Endothelial cell of umbilical vein (primary cell): ENCODE data around the gene LOXHD1. TPM values are rescaled to one million over a fixed set of nuclear protein-coding genes. Genes with fewer than 3 reads are reported as not detected.

Experiments
- BruUV-seq: library from RNA; stranded (reverse); fragments of 400-500 nt; replicated peaks from 2 replicates; lab custom pipeline; 2021; lab: Mats Ljungman, UMichigan
- CTCF ChIA-PET: fragments of 300-600, 350-600 bp; sonication (Branson Sonifier 250); formaldehyde crosslinking; loops from one replicate; lab custom pipeline; 2021; ENCODE audit warnings: antibody characterized with exemption, inconsistent platforms; lab: Charles Lee
- POLR2A ChIA-PET: fragments of 300-600, 350-600 bp; sonication (Branson Sonifier 250); formaldehyde crosslinking; loops from one replicate; lab custom pipeline; 2021; ENCODE audit warnings: antibody characterized with exemption, inconsistent platforms; lab: Charles Lee
- DNase-seq: peaks from one replicate; pipeline ENCODE4 v3.0.0-alpha.2; 2011; ENCODE audit warnings: low read depth, low spot score
- FAIRE-seq: peaks from 2 replicates; lab custom pipeline; 2011; peaks lifted over from hg19 to GRCh38; lab: Jason Lieb, UNC
- H2AFZ ChIP-seq: 2 replicates; pipeline ENCODE4 v1.6.0; 2012; ENCODE audit warnings: low read depth, low read length, control low read depth, inconsistent platforms
- H3K27ac ChIP-seq: 2 replicates; pipeline ENCODE4 v1.5.1; 2011; ENCODE audit warnings: low read depth, mild to moderate bottlenecking, control low read depth, low read length, moderate library complexity; ENCODE audit not compliant: insufficient read depth
- H3K27me3 ChIP-seq, 2 experiments: 2 replicates each; pipeline versions ENCODE4 v1.6.0 to v1.6.1; 2011; ENCODE audit warnings: low read length in 2 of 2, mixed read lengths in 1 of 2; ENCODE audit not compliant: control insufficient read depth in 2 of 2, insufficient read depth in 2 of 2
- H3K36me3 ChIP-seq, 2 experiments: 2 replicates in 1 of 2; 3 replicates in 1 of 2; pipeline ENCODE4 v1.5.1; 2011; ENCODE audit warnings: low read length in 2 of 2, mild to moderate bottlenecking in 1 of 2, moderate library complexity in 1 of 2; ENCODE audit not compliant: control insufficient read depth in 2 of 2, insufficient read depth in 2 of 2; ENCODE audit errors: extremely low read depth in 1 of 2
- H3K4me1 ChIP-seq: 3 replicates; pipeline ENCODE4 v1.5.1; 2011; ENCODE audit warnings: mild to moderate bottlenecking, low read length; ENCODE audit not compliant: control insufficient read depth, insufficient read depth; ENCODE audit errors: extremely low read depth
- H3K4me2 ChIP-seq: 2 replicates; pipeline ENCODE4 v1.6.1; 2011; ENCODE audit warnings: low read length, control low read depth, mixed read lengths; ENCODE audit not compliant: insufficient read depth
- H3K4me3 ChIP-seq, 3 experiments: fragments of 200-600 bp in 1 of 3; sonication (generic), shearing (Covaris generic) in 1 of 3; replicated peaks in 1 of 3; 2 replicates each; pipeline ENCODE4 v1.5.1; 2011 to 2016; ENCODE audit warnings: control low read depth in 3 of 3, low read length in 3 of 3, mild to moderate bottlenecking in 2 of 3, inconsistent platforms in 1 of 3, low read depth in 1 of 3, moderate library complexity in 1 of 3; ENCODE audit not compliant: insufficient read depth in 1 of 3
- H3K79me2 ChIP-seq: 2 replicates; pipeline ENCODE4 v1.6.0; 2012; ENCODE audit warnings: low read length, inconsistent platforms; ENCODE audit not compliant: control insufficient read depth, insufficient read depth
- H3K9ac ChIP-seq: replicated peaks from 2 replicates; pipeline ENCODE3; 2011; ENCODE audit warnings: low read length, control low read depth; ENCODE audit not compliant: insufficient read depth; ENCODE audit errors: extremely low read depth
- H3K9me1 ChIP-seq: replicated peaks from 3 replicates; pipeline ENCODE4 v1.6.0; 2011; ENCODE audit warnings: mild to moderate bottlenecking, low read length; ENCODE audit not compliant: control insufficient read depth, insufficient read depth; ENCODE audit errors: extremely low read depth
- H3K9me3 ChIP-seq: replicated peaks from 2 replicates; pipeline ENCODE4 v1.5.1; 2012; ENCODE audit warnings: low read length, inconsistent platforms; ENCODE audit not compliant: control insufficient read depth, insufficient read depth
- H4K20me1 ChIP-seq: replicated peaks from 2 replicates; pipeline ENCODE3; 2011; ENCODE audit warnings: mild to moderate bottlenecking, low read length; ENCODE audit not compliant: control insufficient read depth, insufficient read depth; ENCODE audit errors: extremely low read depth
- CTCF ChIP-seq, 2 donors: IDR thresholded peaks; 1 replicate in 1 of 2; 2 replicates in 1 of 2; pipeline ENCODE4 v1.5.1; 2011; ENCODE audit warnings: low read length in 2 of 2, mild to moderate bottlenecking in 2 of 2, moderate library complexity in 2 of 2, control low read depth in 1 of 2, inconsistent platforms in 1 of 2, low read depth in 1 of 2; ENCODE audit not compliant: insufficient read depth in 1 of 2; ENCODE audit errors: extremely low read depth in 1 of 2
- EZH2 ChIP-seq: IDR thresholded peaks from 2 replicates; pipeline ENCODE4 v1.6.1; 2012; ENCODE audit warnings: borderline replicate concordance, low read depth, mild to moderate bottlenecking, moderate library complexity, low read length, inconsistent platforms; ENCODE audit not compliant: severe bottlenecking
- GATA2 ChIP-seq: IDR thresholded peaks from 2 replicates; pipeline ENCODE4 v1.7.0; 2011; ENCODE audit warnings: low read depth, mild to moderate bottlenecking, moderate library complexity, mixed read lengths, low read length; ENCODE audit not compliant: insufficient read length, insufficient read depth
- JUN ChIP-seq: IDR thresholded peaks from 2 replicates; pipeline ENCODE4 v1.6.1; 2011; ENCODE audit warnings: borderline replicate concordance, low read depth; ENCODE audit not compliant: insufficient read length, insufficient read depth
- MYC ChIP-seq: IDR thresholded peaks from one replicate; pipeline ENCODE4 v1.6.1; 2011; ENCODE audit warnings: mild to moderate bottlenecking, low read depth, low read length
- dilution Hi-C: fragments of 300-500 bp; cut with MboI; formaldehyde crosslinking; loops from one replicate; pipeline ENCODE4 v1.15.0; 2019; ENCODE audit warnings: low sequenced_read_pairs; ENCODE audit not compliant: extremely low pct_ligation_motif_present
- intact Hi-C: fragments of 100-400 bp; cut with micrococcal nuclease; formaldehyde crosslinking; loops from one replicate; pipeline ENCODE4 v1.10.0; 2022
- polyA plus RNA-seq, 4 experiments: library from polyadenylated mRNA; depleted of rRNA in 3 of 4; stranded (reverse) in 3 of 4; unstranded in 1 of 4; fragments of >200 nt; gene quantifications; 2 replicates each; pipeline versions ENCODE4 v1.2.1 to v1.2.3, GENCODE V29; 2011 to 2012; ENCODE audit warnings: missing spikeins in 1 of 4
- total RNA-seq: library from RNA; stranded (reverse); gene quantifications from 2 replicates; pipeline ENCODE4 v1.2.3, GENCODE V29; 2021

Gene LOXHD1
- total and polyA plus RNA-seq, 2 donors (not counting 3 experiments of a cell fraction or from before 2014, with no cell fraction given): not detected

GRCh38 chr18:46646468-46646867, 10.6 kb downstream of the LOXHD1 start:
- Histone ChIP-seq H3K9me3 (no peaks in the 10 kb centered on the region), H3K4me2 (no peak overlapping the region), H3K9me1 (no peaks in the 10 kb centered on the region), H3K27me3 (peaks cover 0 to 4% of the 10 kb centered on the region in 2 experiments), H3K36me3 (no peaks in the 10 kb centered on the region), H3K79me2 (no peaks in the 10 kb centered on the region), H4K20me1 (no peaks in the 10 kb centered on the region), H3K27ac (no peak overlapping the region), H2AFZ (no peak overlapping the region), H3K9ac (no peak overlapping the region), H3K4me1 (no peaks in the 10 kb centered on the region), H3K4me3 (no peak overlapping the region)
- CTCF ChIA-PET: interaction anchor here (1.0 to 1.6 kb wide), 2 partner anchors 11 to 365 kb away, joined by 3 to 11 read pairs; partner anchors contain the start of gene LOXHD1
- dilution Hi-C loops: no loop called here
- no peak for FAIRE-seq
- intact Hi-C loops: no loop called here
- DNase-seq: no peak
- POLR2A ChIA-PET: no interaction called here
- no peak for TF ChIP-seq GATA2
- TF ChIP-seq JUN: no peak
- TF ChIP-seq EZH2: no peak
- BruUV-seq: no TSS peak

- BruUV-seq: no TSS peak
- ChIA-PET POLR2A (no interaction called here), CTCF (interaction anchor here (0.6 to 2.3 kb wide), 4 partner anchors 15 to 1982 kb away, joined by 3 to 16 read pairs (median 6); partner anchors contain the start of gene LOXHD1)
- TF ChIP-seq MYC: no peak
- TF ChIP-seq CTCF (IDR thresholded peaks at IDR 0.05; ENCODE audit: extremely low read depth in 1 of 2, insufficient read depth in 1 of 2, low read depth in 1 of 2, low read length in 2 of 2): no peak
- DNase-seq: no peak
- no peaks in the 10 kb centered on the region for H3K36me3 ChIP-seq
- H3K9me3 ChIP-seq: no peaks in the 10 kb centered on the region
- no peaks in the 10 kb centered on the region for H4K20me1 ChIP-seq
- no peak overlapping the region for H3K4me2 ChIP-seq
- no peak overlapping the region for H3K4me3 ChIP-seq
- intact Hi-C loops (no loop called here), dilution Hi-C loops (no loop called here)
- H3K9ac ChIP-seq: no peak overlapping the region
- no peaks in the 10 kb centered on the region for H3K9me1 ChIP-seq
- H3K27ac ChIP-seq: no peak overlapping the region
- FAIRE-seq: no peak
- H3K79me2 ChIP-seq: no peaks in the 10 kb centered on the region
- no peaks in the 10 kb centered on the region for H3K27me3 ChIP-seq
- H3K4me1 ChIP-seq: no peaks in the 10 kb centered on the region
- H2AFZ ChIP-seq: no peak overlapping the region
Observed at GRCh38 chr18:46642561-46642960, 14.5 kb downstream of the LOXHD1 start.
